AG08395 (cell line): ENCODE measurements around the gene SMC2.
A peak's percentile ranks its signal among the peaks of the same experiment; 100 is the strongest.

Source experiments
- DNase-seq: peaks from one replicate; pipeline ENCODE4 v3.0.0; 2012; ENCODE audit warnings: mixed read lengths, low spot score

Gene SMC2

GRCh38 chr9:104093647-104094533 is at the start of gene SMC2:
Gene SMC2, plus strand, starts transcription at chr9:104094309. Its CDS starts 1,076 bp downstream, at chr9:104095385.
- DNase-seq: peak; percentile 96

DNA sequence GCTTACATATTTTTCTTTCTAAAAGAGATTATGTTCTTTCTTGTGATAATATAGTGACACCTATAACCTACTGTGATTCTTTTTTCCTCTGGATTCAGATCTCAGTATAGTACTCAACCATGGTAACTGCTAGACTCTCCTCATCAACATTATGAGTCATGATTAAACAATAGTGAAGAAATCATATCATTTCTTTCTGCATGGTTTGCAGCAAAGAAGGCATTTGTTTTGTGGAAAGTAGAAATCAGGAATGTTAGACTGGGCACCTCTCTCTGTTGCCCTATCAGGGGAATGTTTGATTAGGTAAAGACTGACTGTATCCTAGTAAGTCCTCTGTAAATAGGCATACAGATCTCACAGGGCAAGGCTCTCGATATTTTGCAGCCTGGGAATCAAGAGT is 25.6 kb upstream of the SMC2 start:
- no peak for DNase-seq

DNA sequence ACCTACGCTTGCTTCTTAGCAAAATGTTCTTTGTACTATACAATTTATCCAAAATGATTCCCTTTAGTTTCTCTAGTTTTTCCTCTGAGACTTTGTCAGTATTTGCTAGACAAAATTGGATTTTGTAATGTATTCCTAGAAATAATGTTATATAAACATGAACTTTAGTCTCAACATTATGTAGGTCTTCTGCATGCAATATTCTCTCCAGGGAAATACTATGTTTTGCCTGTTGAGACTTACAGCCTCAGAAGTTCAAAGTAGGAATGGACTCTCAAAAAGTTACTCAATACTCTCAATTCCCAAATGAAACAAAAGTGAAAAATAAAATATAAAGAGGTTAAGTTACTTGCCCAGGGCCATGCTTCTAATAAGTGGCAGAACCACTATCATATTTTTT is 24.8 kb upstream of the SMC2 start:
- no peak for DNase-seq

GRCh38 chr9:104071589-104071988 is 22.5 kb upstream of the SMC2 start:
- no peak for DNase-seq

GRCh38 chr9:104073098-104073769 is 20.9 kb upstream of the SMC2 start:
- DNase-seq: no peak

- no peak for DNase-seq
These were observed 20.4 kb upstream of the SMC2 start for GRCh38 chr9:104073770-104074133.

- peak; percentile 71 for DNase-seq
These were observed 19.2 kb upstream of the SMC2 start for GRCh38 chr9:104074876-104075275.

DNA sequence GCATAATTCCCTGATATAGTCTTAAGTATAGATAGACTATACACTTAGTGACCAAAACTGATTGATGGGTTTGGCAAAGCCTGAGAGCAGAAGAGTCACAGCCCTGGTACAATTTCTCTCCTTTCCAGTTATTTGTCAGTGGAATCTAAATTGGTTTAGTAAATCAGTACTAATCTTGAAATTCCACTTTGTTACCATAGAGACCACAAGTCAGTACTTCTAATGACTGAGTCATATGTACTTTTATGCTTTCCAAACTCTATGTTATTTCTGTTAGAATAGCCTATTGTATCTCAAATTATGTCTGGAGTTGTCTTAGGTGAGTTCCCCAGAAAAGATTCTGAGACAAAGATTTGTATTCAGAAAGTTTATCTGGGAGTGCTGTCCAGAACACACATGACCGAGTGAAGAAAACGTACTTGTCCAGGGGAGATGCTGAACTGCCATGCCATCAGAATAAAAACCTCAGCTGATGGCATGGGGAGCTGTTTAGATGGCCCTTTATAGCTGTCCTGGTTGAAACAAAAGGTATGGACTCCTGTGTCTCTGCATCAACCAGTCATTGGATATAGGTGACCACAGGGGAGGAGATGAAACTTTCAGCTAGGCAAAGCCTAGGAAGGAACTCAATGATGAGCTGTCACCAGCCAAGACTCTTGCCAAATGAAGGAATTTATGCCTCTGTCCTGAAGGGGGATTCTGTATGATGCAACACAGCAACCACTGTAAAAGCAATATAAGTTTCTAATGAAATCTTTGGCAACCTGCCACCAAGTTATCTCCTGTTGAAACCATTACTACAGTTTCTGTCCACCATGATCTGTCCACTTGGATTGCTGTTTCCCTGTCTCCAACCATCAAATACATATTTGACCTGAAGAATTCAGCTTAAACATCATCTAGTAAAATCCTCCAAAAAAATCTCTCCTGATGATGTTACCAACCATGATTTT is 18.0 kb upstream of the SMC2 start:
- DNase-seq: peak; percentile 54

DNA sequence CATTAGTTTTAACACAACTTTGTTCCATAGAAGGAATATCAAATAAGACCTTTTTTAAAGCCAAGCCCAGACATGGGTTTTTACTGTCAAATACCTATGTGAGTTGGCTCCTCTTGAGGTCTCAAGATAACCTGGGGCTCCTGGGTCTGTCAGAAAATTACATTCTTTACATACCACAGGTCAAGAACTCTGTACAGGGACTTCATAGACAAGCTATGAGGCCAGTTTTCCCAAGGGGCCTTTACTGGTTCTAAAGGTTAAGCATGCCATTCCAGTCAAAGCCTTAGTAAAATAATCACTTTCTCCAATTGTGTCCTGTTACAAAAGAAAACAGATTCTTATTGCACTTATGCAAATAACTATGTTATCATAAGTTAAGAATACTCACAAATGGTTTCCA is 15.5 kb upstream of the SMC2 start:
- DNase-seq: no peak

GRCh38 chr9:104080983-104081382 is 13.1 kb upstream of the SMC2 start:
- no peak for DNase-seq

GRCh38 chr9:104082168-104082567 is 11.9 kb upstream of the SMC2 start:
- no peak for DNase-seq

DNA sequence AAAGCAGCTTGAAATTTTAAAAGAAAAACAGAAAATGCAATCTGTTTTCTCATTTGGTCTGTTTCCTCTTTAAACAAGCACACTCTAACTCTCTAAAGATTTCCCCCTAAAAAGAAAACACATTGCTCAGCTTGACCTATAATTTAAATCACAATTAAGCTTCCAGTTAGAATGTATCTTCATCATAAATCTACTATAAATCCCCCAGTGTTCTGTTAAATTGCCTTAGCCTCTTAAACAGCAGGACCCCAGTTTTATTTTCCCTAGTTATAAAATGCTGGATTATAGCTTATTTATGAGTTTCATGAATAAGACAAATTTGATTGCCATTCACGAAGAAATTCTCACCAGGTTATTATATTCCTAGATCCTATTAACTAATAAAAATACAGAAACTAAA is 8.6 kb upstream of the SMC2 start:
- no peak for DNase-seq

- no peak for DNase-seq
These were observed 6.2 kb upstream of the SMC2 start for GRCh38 chr9:104087894-104088293.

DNA sequence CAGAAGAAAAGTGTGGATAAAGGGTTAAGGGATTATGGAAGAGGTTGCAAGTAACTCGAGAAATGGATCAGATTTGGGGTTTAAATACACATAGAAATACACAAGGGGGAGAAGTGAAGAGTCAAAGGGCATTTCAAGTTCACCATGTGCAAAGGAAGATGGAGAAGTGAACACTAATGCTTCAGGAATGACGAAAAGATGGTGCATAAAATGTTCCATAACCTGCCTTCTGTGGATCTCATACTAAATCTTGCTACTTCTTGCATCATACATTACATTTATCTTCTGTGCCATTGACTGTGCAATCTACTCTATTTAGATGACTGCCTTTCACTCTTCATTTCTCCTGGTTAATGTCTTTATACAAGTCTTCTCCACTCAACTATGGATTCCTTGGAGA is 5.7 kb upstream of the SMC2 start:
- no peak for DNase-seq

DNA sequence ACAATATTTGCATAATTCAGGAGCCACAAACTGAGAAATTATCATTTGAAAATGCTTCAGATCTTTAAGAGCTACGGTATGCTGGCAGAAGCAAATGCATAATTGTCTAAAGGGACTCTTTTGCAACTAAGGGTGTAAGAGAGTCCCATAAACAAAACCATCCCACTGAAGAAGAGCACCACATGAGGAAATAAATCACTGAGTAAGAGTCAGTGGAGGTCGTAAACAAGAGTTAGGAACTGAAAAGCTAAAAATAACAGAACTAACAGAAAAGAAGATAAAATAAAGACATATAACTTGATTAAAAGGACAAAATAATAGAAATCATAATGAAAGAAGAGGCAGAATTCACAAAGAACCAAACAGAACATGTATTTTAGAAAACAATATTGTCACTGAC is 3.5 kb upstream of the SMC2 start:
- DNase-seq: no peak

DNA sequence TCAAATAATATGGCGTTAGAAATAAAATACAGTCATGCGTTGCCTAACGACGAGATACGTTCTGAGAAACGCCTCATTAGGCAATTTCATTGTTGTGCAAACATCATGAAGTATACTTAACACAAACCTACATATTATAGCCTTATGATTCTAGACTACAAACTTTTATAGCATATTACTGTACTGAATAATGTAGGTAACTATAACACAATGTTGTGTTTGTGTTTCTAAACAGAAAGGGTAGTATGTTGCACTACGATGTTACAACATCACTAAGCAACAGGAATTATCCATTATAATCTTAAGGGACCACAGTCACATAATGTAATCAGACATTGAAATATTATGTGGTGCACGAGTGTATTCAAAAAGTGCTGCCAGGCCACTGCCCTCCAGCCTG is 3.0 kb upstream of the SMC2 start:
- DNase-seq: no peak

GRCh38 chr9:104091708-104092107 is 2.4 kb upstream of the SMC2 start:
- DNase-seq: no peak

- no peak for DNase-seq
These were observed 1.9 kb upstream of the SMC2 start for GRCh38 chr9:104092192-104092591.

DNA sequence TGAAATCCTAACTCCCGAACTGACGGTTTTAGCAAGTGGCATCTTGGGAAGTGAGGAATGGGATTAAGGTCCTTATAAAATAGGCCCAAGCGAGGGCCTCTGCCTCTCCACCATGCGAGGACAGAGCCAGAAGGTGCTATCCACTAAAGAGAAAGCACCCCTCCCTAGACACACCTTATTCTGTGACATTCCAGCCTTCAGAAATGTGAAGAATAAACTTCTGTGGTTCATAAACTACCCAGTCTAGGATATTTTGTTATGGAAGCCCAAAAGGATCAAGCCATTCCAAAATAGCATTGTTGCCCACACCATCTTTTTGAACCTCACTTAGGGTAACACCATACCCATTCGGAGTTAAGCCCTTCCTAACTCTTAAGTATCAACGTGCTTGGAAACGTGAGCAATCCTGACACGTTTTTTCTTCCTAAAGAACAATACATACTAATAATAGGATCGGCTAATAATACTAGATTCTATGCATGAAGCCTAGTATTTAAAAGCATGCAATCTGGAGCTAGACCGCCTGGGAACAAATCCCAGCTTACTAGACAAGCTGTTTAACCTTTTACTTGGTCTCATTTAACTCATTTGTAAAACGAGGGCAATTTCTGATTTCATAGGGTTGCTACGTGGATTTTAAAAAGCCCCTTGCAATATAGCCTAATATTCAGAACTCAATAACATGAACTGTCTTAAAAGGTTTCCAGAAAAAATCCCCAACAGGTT is 1.1 kb upstream of the SMC2 start:
- no peak for DNase-seq

GRCh38 chr9:104094534-104095015 is 466 bp downstream of the SMC2 start:
- no peak for DNase-seq

DNA sequence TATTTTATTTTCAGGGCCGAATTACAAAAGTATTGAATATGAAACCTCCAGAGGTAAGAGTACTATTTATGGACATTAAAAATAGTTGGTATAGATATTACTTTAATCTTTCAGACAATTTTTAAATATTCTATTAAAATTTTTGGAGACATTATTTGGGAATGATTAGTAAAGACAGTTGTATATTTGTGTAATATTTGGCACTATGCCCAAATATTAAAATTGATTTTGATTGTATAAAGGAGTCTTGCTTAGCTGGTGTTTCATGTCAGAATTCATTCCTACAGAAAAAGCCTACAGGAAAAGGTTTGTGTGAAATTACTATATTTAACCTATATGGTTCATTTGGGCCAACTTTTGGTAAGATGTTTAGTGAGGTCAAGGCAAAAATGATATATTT is 5.5 kb downstream of the SMC2 start:
- DNase-seq: no peak

DNA sequence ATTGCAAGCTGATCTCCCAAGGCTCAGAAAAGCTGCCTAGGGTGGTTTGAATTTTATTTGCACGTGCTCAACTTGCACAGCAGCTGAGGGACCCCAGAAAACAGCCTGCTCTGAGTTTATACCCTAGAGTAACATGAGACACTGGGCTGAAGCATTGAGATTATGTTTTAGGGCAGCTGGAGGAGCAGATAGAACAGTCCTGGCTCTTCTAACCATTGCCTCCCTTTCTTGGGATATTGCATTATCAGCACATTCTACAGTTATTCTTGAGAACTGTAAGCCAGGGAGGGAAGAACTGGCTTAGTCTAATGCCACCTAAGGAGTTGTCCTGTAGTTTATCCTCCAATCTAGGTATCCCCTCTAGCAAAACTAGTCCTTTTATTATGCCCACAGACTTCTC is 10.3 kb downstream of the SMC2 start:
- DNase-seq: no peak
